CD14-positive monocyte (primary cell): ENCODE data around the gene NTM. TPM values are rescaled to one million over a fixed set of nuclear protein-coding genes. Genes with fewer than 3 reads are reported as not detected.

ENCODE experiments used
- DNase-seq, 3 donors: peaks; one replicate each; pipeline ENCODE4 v3.0.0-alpha.2; 2011 to 2022
- H2AFZ ChIP-seq: 2 replicates; pipeline ENCODE4 v1.6.0; 2012; ENCODE audit warnings: mild to moderate bottlenecking, low read depth, low read length, inconsistent platforms; ENCODE audit not compliant: insufficient read depth, poor library complexity, severe bottlenecking
- H3K27ac ChIP-seq, 2 donors: 1 replicate in 1 of 2; 2 replicates in 1 of 2; pipeline ENCODE4 v1.5.1; 2012 to 2013; ENCODE audit warnings: low read length in 2 of 2, control low read depth in 1 of 2, inconsistent platforms in 1 of 2, low read depth in 1 of 2, mild to moderate bottlenecking in 1 of 2
- H3K27me3 ChIP-seq, 2 donors: one replicate each; pipeline versions ENCODE4 v1.6.0 to v1.6.1; 2011 to 2013; ENCODE audit warnings: low read length in 2 of 2; ENCODE audit not compliant: control insufficient read depth in 2 of 2, insufficient read depth in 2 of 2
- H3K36me3 ChIP-seq, 2 donors: replicated peaks in 1 of 2; 1 replicate in 1 of 2; 2 replicates in 1 of 2; pipeline versions ENCODE4 v1.5.1 to v1.6.1; 2012 to 2013; ENCODE audit warnings: low read length in 2 of 2, control low read depth in 1 of 2, inconsistent platforms in 1 of 2, mild to moderate bottlenecking in 1 of 2; ENCODE audit not compliant: insufficient read depth in 2 of 2, control insufficient read depth in 1 of 2
- H3K4me1 ChIP-seq, 2 donors: 1 replicate in 1 of 2; 2 replicates in 1 of 2; pipeline versions ENCODE4 v1.5.1 to v1.6.1; 2012 to 2013; ENCODE audit warnings: low read length in 2 of 2, control low read depth in 1 of 2, inconsistent platforms in 1 of 2, mild to moderate bottlenecking in 1 of 2, moderate library complexity in 1 of 2; ENCODE audit not compliant: insufficient read depth in 2 of 2, control insufficient read depth in 1 of 2
- H3K4me2 ChIP-seq: replicated peaks from 2 replicates; pipeline ENCODE3; 2012; ENCODE audit warnings: low read length, moderate library complexity, mild to moderate bottlenecking; ENCODE audit not compliant: poor library complexity, severe bottlenecking; ENCODE audit errors: extremely low read depth
- H3K4me3 ChIP-seq, 3 experiments: fragments of 200-600 bp in 1 of 3; sonication (generic) in 1 of 3; replicated peaks in 1 of 3; 1 replicate in 2 of 3; 2 replicates in 1 of 3; pipeline ENCODE4 v1.5.1; 2011 to 2013; ENCODE audit warnings: low read length in 3 of 3, mild to moderate bottlenecking in 3 of 3, control low read depth in 2 of 3, low read depth in 2 of 3, inconsistent platforms in 1 of 3, moderate library complexity in 1 of 3
- H3K79me2 ChIP-seq: 2 replicates; pipeline ENCODE4 v1.6.0; 2012; ENCODE audit warnings: mild to moderate bottlenecking, control low read depth, inconsistent platforms, low read length, moderate library complexity; ENCODE audit not compliant: insufficient read depth
- H3K9ac ChIP-seq: 2 replicates; pipeline ENCODE4 v1.6.0; 2017; ENCODE audit warnings: low read length, mild to moderate bottlenecking; ENCODE audit not compliant: insufficient read depth, poor library complexity, severe bottlenecking
- H3K9me3 ChIP-seq, 2 donors: replicated peaks in 1 of 2; 1 replicate in 1 of 2; 2 replicates in 1 of 2; pipeline versions ENCODE4 v1.5.1 to v1.6.1; 2012 to 2013; ENCODE audit warnings: low read length in 2 of 2, control low read depth in 1 of 2; ENCODE audit not compliant: control insufficient read depth in 1 of 2, insufficient read depth in 1 of 2
- H4K20me1 ChIP-seq: 2 replicates; pipeline ENCODE4 v1.6.0; 2012; ENCODE audit warnings: mild to moderate bottlenecking, low read length, control low read depth, moderate library complexity; ENCODE audit not compliant: insufficient read depth
- H3K27ac Mint-ChIP-seq, 7 donors: one replicate each; pipeline ENCODE4 v1.8.0; 2020; ENCODE audit warnings: mild to moderate bottlenecking in 7 of 7, mixed read lengths in 7 of 7, moderate library complexity in 6 of 7, inconsistent platforms in 2 of 7
- H3K27me3 Mint-ChIP-seq, 3 donors: one replicate each; pipeline ENCODE4 v1.8.0; 2021 to 2022; ENCODE audit warnings: low read depth in 3 of 3, mild to moderate bottlenecking in 3 of 3, mixed read lengths in 3 of 3, moderate library complexity in 3 of 3, inconsistent platforms in 1 of 3
- H3K36me3 Mint-ChIP-seq, 2 donors: one replicate each; pipeline ENCODE4 v1.8.0; 2020; ENCODE audit warnings: mixed read lengths in 2 of 2, inconsistent platforms in 1 of 2, mild to moderate bottlenecking in 1 of 2
- H3K4me1 Mint-ChIP-seq: one replicate; pipeline ENCODE4 v1.8.0; 2020; ENCODE audit warnings: mild to moderate bottlenecking, mixed read lengths
- H3K4me3 Mint-ChIP-seq, 2 donors: one replicate each; pipeline ENCODE4 v1.8.0; 2020; ENCODE audit warnings: mild to moderate bottlenecking in 2 of 2, mixed read lengths in 2 of 2, moderate library complexity in 1 of 2
- H3K9me3 Mint-ChIP-seq, 7 donors: one replicate each; pipeline ENCODE4 v1.8.0; 2020 to 2022; ENCODE audit warnings: mixed read lengths in 7 of 7, mild to moderate bottlenecking in 6 of 7, moderate library complexity in 6 of 7, inconsistent platforms in 2 of 7
- WGBS: methylation state at CpG from one replicate; pipeline ENCODE4 v1.1.5; 2013; ENCODE audit warnings: missing lambda C conversion rate; ENCODE audit not compliant: insufficient coverage; 5-methylcytosine and 5-hydroxymethylcytosine counted together
- intact Hi-C, 2 donors: fragments of 100-400 bp; cut with micrococcal nuclease; formaldehyde crosslinking; loops; one replicate each; pipeline versions ENCODE4 v1.15.0 to v1.15.1; 2023
- polyA plus RNA-seq, 3 donors: library from polyadenylated mRNA; depleted of rRNA in 1 of 3; unstranded in 2 of 3; stranded (reverse) in 1 of 3; fragments of 300-500 nt in 2 of 3; fragments of >200 nt in 1 of 3; fragmentation: Illumina TruSeq in 2 of 3; gene quantifications; 1 replicate in 2 of 3; 2 replicates in 1 of 3; pipeline ENCODE4 v1.2.3, GENCODE V29; 2012 to 2021
- TF ChIP-seq, protein P1 (sequence below): fragments of 200-600 bp; IDR thresholded peaks from one replicate; pipeline ENCODE4 v1.8.0; 2022; ENCODE audit warnings: antibody characterized with exemption, mild to moderate bottlenecking

The NTM gene
- polyA plus RNA-seq, 3 donors: not detected

DNA sequence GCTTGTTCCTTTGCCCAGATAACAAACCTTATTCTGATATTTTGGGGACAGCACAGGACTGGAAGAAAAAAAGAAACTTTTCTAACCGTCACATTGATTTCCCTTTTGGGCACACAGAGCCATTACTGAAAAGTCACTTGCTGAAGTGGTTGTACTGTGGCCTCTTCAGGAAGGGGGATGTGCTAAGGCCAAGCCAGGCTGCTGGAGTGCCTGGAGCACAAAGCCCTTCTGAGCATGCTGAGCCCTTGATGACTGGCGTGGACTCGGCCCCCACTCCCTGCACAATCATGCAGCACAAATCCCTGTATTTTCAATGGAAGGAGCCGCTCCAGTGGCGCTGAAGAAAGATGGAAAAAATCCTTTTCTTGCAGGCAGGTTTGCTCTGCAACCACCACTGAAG lies 164.2 kb downstream of the NTM start:
- Mint-ChIP-seq H3K4me1 (no peaks in the 10 kb centered on the region), H3K27me3 (peaks cover 0 to 9% (median 9%) of the 10 kb centered on the region in 3 donors), H3K4me3 (no peak overlapping the region), H3K9me3 (no peaks in the 10 kb centered on the region), H3K36me3 (no peaks in the 10 kb centered on the region), H3K27ac (no peak overlapping the region)
- no peaks in the 10 kb centered on the region for H3K9me3 ChIP-seq
- no peaks in the 10 kb centered on the region for H3K36me3 ChIP-seq
- H3K27ac ChIP-seq: no peak overlapping the region
- DNase-seq: no peak
- H3K4me1 ChIP-seq: no peaks in the 10 kb centered on the region
- WGBS: 100% methylated on average over 1 of the region's 5 CpGs
- H3K27me3 ChIP-seq: no peaks in the 10 kb centered on the region
- no peak overlapping the region for H3K9ac ChIP-seq
- H4K20me1 ChIP-seq: no peaks in the 10 kb centered on the region
- H2AFZ ChIP-seq: no peak overlapping the region
- no peaks in the 10 kb centered on the region for H3K79me2 ChIP-seq
- TF ChIP-seq, protein P1, sequence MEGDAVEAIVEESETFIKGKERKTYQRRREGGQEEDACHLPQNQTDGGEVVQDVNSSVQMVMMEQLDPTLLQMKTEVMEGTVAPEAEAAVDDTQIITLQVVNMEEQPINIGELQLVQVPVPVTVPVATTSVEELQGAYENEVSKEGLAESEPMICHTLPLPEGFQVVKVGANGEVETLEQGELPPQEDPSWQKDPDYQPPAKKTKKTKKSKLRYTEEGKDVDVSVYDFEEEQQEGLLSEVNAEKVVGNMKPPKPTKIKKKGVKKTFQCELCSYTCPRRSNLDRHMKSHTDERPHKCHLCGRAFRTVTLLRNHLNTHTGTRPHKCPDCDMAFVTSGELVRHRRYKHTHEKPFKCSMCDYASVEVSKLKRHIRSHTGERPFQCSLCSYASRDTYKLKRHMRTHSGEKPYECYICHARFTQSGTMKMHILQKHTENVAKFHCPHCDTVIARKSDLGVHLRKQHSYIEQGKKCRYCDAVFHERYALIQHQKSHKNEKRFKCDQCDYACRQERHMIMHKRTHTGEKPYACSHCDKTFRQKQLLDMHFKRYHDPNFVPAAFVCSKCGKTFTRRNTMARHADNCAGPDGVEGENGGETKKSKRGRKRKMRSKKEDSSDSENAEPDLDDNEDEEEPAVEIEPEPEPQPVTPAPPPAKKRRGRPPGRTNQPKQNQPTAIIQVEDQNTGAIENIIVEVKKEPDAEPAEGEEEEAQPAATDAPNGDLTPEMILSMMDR: no peak
- H3K4me2 ChIP-seq: no peak overlapping the region
- intact Hi-C loops: no loop called here
- H3K4me3 ChIP-seq: no peak overlapping the region

DNA sequence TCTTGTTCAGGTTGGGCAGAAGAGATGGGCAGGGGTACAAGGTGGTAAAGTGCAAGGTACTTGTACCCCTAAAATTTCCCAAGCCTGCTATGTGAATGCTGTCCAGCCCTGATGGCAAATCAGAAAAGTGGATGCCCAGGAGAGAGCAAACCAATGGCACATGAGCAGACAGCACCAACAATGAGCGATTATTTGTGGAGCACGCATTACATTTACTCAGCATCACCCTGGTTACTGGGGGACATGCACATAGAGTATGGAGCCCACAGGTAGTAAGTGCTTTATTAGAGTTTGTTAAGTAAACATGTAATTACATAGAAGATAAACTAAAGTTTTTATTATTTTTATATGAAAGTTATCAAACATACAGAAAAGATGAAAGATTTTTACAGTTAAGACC lies 165.7 kb downstream of the NTM start:
- H3K27ac Mint-ChIP-seq: no peak overlapping the region
- Histone ChIP-seq H3K4me2 (no peak overlapping the region), H3K36me3 (no peaks in the 10 kb centered on the region), H3K9ac (no peak overlapping the region), H2AFZ (no peak overlapping the region), H3K4me1 (no peaks in the 10 kb centered on the region), H4K20me1 (no peaks in the 10 kb centered on the region), H3K9me3 (no peaks in the 10 kb centered on the region), H3K4me3 (no peak overlapping the region), H3K27me3 (no peaks in the 10 kb centered on the region), H3K79me2 (no peaks in the 10 kb centered on the region), H3K27ac (no peak overlapping the region)
- no peak overlapping the region for H3K4me3 Mint-ChIP-seq
- H3K9me3 Mint-ChIP-seq: peaks cover 0 to 2% (median 0%) of the 10 kb centered on the region in 7 donors
- H3K36me3 Mint-ChIP-seq: no peaks in the 10 kb centered on the region
- peaks cover 0 to 9% (median 6%) of the 10 kb centered on the region in 3 donors for H3K27me3 Mint-ChIP-seq
- TF ChIP-seq, protein P1: no peak
- no peak for DNase-seq
- WGBS: no CpG with 5 or more reads among the region's 2 CpGs
- intact Hi-C loops: no loop called here
- no peaks in the 10 kb centered on the region for H3K4me1 Mint-ChIP-seq
